Hepatocyte (in vitro differentiated cells): Measurements from ENCODE around the gene HYAL1. TPM values are rescaled to one million over a fixed set of nuclear protein-coding genes. Genes with fewer than 3 reads are reported as not detected.

ENCODE experiments used
- DNase-seq: peaks from one replicate; pipeline ENCODE4 v3.0.0-alpha.2; 2016; ENCODE audit warnings: low spot score
- H2AFZ ChIP-seq: fragments of 200-600 bp; sonication (generic); 2 replicates; pipeline ENCODE4 v1.6.0; 2016; ENCODE audit warnings: antibody characterized with exemption, mild to moderate bottlenecking
- H3K27ac ChIP-seq: fragments of 200-600 bp; sonication (generic); 2 replicates; pipeline ENCODE4 v1.5.1; 2016; ENCODE audit warnings: mild to moderate bottlenecking
- H3K27me3 ChIP-seq: fragments of 200-600 bp; sonication (generic); 2 replicates; pipeline ENCODE4 v1.6.1; 2016
- H3K36me3 ChIP-seq: fragments of 200-600 bp; sonication (generic); replicated peaks from 2 replicates; pipeline ENCODE4 v1.5.1; 2016; ENCODE audit warnings: low read depth; ENCODE audit not compliant: insufficient read depth
- H3K4me1 ChIP-seq: fragments of 200-600 bp; sonication (generic); 2 replicates; pipeline ENCODE4 v1.5.1; 2016; ENCODE audit warnings: mild to moderate bottlenecking, moderate library complexity; ENCODE audit not compliant: insufficient read depth
- H3K4me2 ChIP-seq: fragments of 200-600 bp; sonication (generic); 2 replicates; pipeline ENCODE4 v1.6.0; 2016
- H3K4me3 ChIP-seq: fragments of 200-600 bp; sonication (generic); 2 replicates; pipeline ENCODE4 v1.5.1; 2016; ENCODE audit warnings: mild to moderate bottlenecking
- H3K79me2 ChIP-seq: fragments of 200-600 bp; sonication (generic); 2 replicates; pipeline ENCODE4 v1.6.0; 2017; ENCODE audit warnings: mild to moderate bottlenecking
- H3K9me2 ChIP-seq: fragments of 200-600 bp; sonication (generic); replicated peaks from 2 replicates; pipeline ENCODE4 v1.6.0; 2017; ENCODE audit warnings: mild to moderate bottlenecking; ENCODE audit not compliant: insufficient read depth
- H3K9me3 ChIP-seq: fragments of 200-600 bp; sonication (generic); 2 replicates; pipeline ENCODE4 v1.5.1; 2016; ENCODE audit warnings: low read depth, mild to moderate bottlenecking
- H4K20me1 ChIP-seq: fragments of 200-600 bp; sonication (generic); 2 replicates; pipeline ENCODE4 v1.6.0; 2016; ENCODE audit warnings: mild to moderate bottlenecking; ENCODE audit not compliant: insufficient read depth, poor library complexity, severe bottlenecking
- CTCF ChIP-seq: fragments of 200-600 bp; sonication (generic); IDR thresholded peaks from 2 replicates; pipeline ENCODE4 v1.5.1; 2016; ENCODE audit warnings: antibody characterized with exemption, mild to moderate bottlenecking; ENCODE audit not compliant: poor library complexity
- EZH2 ChIP-seq: fragments of 200-600 bp; sonication (generic); IDR thresholded peaks from 2 replicates; pipeline ENCODE4 v1.6.1; 2016; ENCODE audit warnings: antibody characterized with exemption, mild to moderate bottlenecking, borderline replicate concordance
- EZH2phosphoT487 ChIP-seq: fragments of 200-600 bp; sonication (generic); IDR thresholded peaks from one replicate; pipeline ENCODE4 v1.6.1; 2018; ENCODE audit warnings: antibody characterized with exemption, mild to moderate bottlenecking, low read depth, moderate library complexity; ENCODE audit not compliant: unreplicated experiment, severe bottlenecking
- WGBS: methylation state at CpG from one replicate; pipeline ENCODE4 v1.1.6; 2016; ENCODE audit warnings: low lambda C conversion rate; ENCODE audit errors: missing lambda C conversion rate; 5-methylcytosine and 5-hydroxymethylcytosine counted together
- polyA plus RNA-seq: library from polyadenylated mRNA; unstranded; fragments of >200 nt; fragmentation: Nextera tagmentation; extraction: Ambion mirVana; gene quantifications from 2 replicates; pipeline ENCODE4 v1.2.1, GENCODE V29; 2016
- total RNA-seq: library from RNA; depleted of rRNA; stranded (reverse); fragments of >200 nt; gene quantifications from 2 replicates; pipeline ENCODE4 v1.2.3, GENCODE V29; 2014

HYAL1 gene
- total and polyA plus RNA-seq, 2 experiments from 2014 or later, result 11.8 to 22.3 TPM

DNA sequence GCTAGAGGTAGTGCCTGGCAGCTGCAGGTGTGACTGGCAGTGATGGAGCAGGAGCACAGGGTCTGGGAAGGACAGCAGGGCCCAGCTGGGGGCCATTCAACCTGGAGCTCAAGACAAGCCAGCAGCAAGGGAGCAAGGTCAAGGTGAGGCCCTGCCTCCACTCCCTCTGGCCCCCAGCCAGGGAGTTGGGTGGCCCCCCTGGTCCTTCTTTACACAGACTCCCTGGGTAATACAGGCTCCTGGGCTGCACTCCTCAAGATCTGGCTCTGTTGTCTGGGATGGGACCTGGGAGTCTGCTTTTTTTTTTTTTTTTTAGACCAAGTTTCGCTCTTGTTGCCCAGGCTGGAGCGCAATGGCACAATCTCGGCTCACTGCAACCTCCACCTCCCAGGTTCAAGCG lies 52.9 kb downstream of the HYAL1 start:
- no peak for TF ChIP-seq CTCF
- TF ChIP-seq EZH2phosphoT487, result no peak
- no peak for TF ChIP-seq EZH2
- Histone ChIP-seq H2AFZ (no peak overlapping the region), H3K4me2 (no peak overlapping the region), H3K79me2 (peaks cover 69% of the 10 kb centered on the region), H3K4me1 (peaks cover 22% of the 10 kb centered on the region), H3K9me3 (no peaks in the 10 kb centered on the region), H4K20me1 (peaks cover 49% of the 10 kb centered on the region), H3K27me3 (no peaks in the 10 kb centered on the region), H3K27ac (no peak overlapping the region), H3K36me3 (no peaks in the 10 kb centered on the region), H3K4me3 (no peak overlapping the region), H3K9me2 (no peaks in the 10 kb centered on the region)
- DNase-seq, result no peak
- WGBS, result 100% methylated on average over 4 of the region's 4 CpGs

Other genes with a start within 250 kb of the HYAL1 start
- gene RBM5, start 214.7 kb downstream of the HYAL1 start, total RNA-seq, result 147 and 150 TPM in 2 replicates
- 64.3 and 84.9 TPM in 2 replicates for gene RBM5, start 214.7 kb downstream of the HYAL1 start, polyA plus RNA-seq
- 11.8 and 15.5 TPM in 2 replicates for gene SEMA3F, start 148.2 kb downstream of the HYAL1 start, total RNA-seq
- gene SEMA3F, start 148.2 kb downstream of the HYAL1 start, polyA plus RNA-seq, result 13.9 and 16.8 TPM in 2 replicates
- not detected in 2 replicates for gene GNAT1, start 112.0 kb downstream of the HYAL1 start, total RNA-seq
- not detected in 2 replicates for gene GNAT1, start 112.0 kb downstream of the HYAL1 start, polyA plus RNA-seq
- 22.6 and 24.7 TPM in 2 replicates for gene SLC38A3, start 98.3 kb downstream of the HYAL1 start, total RNA-seq
- 37.9 and 56.6 TPM in 2 replicates for gene SLC38A3, start 98.3 kb downstream of the HYAL1 start, polyA plus RNA-seq
- gene GNAI2, start 67.4 kb downstream of the HYAL1 start, total RNA-seq, result 95.0 and 103 TPM in 2 replicates
- 219 and 233 TPM in 2 replicates for gene GNAI2, start 67.4 kb downstream of the HYAL1 start, polyA plus RNA-seq
- 60.2 and 67.7 TPM in 2 replicates for gene SEMA3B, start 34.4 kb downstream of the HYAL1 start, total RNA-seq
- 104 and 135 TPM in 2 replicates for gene SEMA3B, start 34.4 kb downstream of the HYAL1 start, polyA plus RNA-seq
- gene LSMEM2, start 24.5 kb downstream of the HYAL1 start, total RNA-seq, result 0.20 TPM in 1 of 2 replicates, not detected in the other
- 0.39 TPM in 1 of 2 replicates, not detected in the other for gene LSMEM2, start 24.5 kb downstream of the HYAL1 start, polyA plus RNA-seq
- 37.0 and 41.4 TPM in 2 replicates for gene IFRD2, start 11.1 kb downstream of the HYAL1 start, total RNA-seq
- gene IFRD2, start 11.1 kb downstream of the HYAL1 start, polyA plus RNA-seq, result 71.6 and 76.2 TPM in 2 replicates
- 3.7 and 9.0 TPM in 2 replicates for gene HYAL3, start 4.2 kb downstream of the HYAL1 start, total RNA-seq
- gene HYAL3, start 4.2 kb downstream of the HYAL1 start, polyA plus RNA-seq, result 5.6 and 7.0 TPM in 2 replicates
- gene NAA80, start 4.2 kb downstream of the HYAL1 start, total RNA-seq, result 6.7 and 7.1 TPM in 2 replicates
- 17.0 and 19.5 TPM in 2 replicates for gene NAA80, start 4.2 kb downstream of the HYAL1 start, polyA plus RNA-seq
- gene HYAL2, start 19.2 kb upstream of the HYAL1 start, total RNA-seq, result 79.0 and 125 TPM in 2 replicates
- gene HYAL2, start 19.2 kb upstream of the HYAL1 start, polyA plus RNA-seq, result 63.9 and 75.4 TPM in 2 replicates
- 30.0 and 33.1 TPM in 2 replicates for gene TUSC2, start 24.6 kb upstream of the HYAL1 start, total RNA-seq
- gene TUSC2, start 24.6 kb upstream of the HYAL1 start, polyA plus RNA-seq, result 45.6 and 59.0 TPM in 2 replicates
- 11.3 and 13.4 TPM in 2 replicates for gene RASSF1, start 37.3 kb upstream of the HYAL1 start, total RNA-seq
- 22.9 and 30.1 TPM in 2 replicates for gene RASSF1, start 37.3 kb upstream of the HYAL1 start, polyA plus RNA-seq
- 0.20 and 0.44 TPM in 2 replicates for gene ZMYND10, start 42.2 kb upstream of the HYAL1 start, total RNA-seq
- 0.18 and 0.77 TPM in 2 replicates for gene ZMYND10, start 42.2 kb upstream of the HYAL1 start, polyA plus RNA-seq
- 22.3 and 23.5 TPM in 2 replicates for gene NPRL2, start 47.2 kb upstream of the HYAL1 start, total RNA-seq
- gene NPRL2, start 47.2 kb upstream of the HYAL1 start, polyA plus RNA-seq, result 27.0 and 34.6 TPM in 2 replicates
- 31.0 and 37.3 TPM in 2 replicates for gene CYB561D2, start 47.3 kb upstream of the HYAL1 start, total RNA-seq
- 40.5 and 46.9 TPM in 2 replicates for gene CYB561D2, start 47.3 kb upstream of the HYAL1 start, polyA plus RNA-seq
- gene TMEM115, start 55.9 kb upstream of the HYAL1 start, total RNA-seq, result 49.3 and 63.0 TPM in 2 replicates
- gene TMEM115, start 55.9 kb upstream of the HYAL1 start, polyA plus RNA-seq, result 64.5 and 69.9 TPM in 2 replicates
- 0.87 and 1.2 TPM in 2 replicates for gene CACNA2D2, start 200.1 kb upstream of the HYAL1 start, total RNA-seq
- gene CACNA2D2, start 200.1 kb upstream of the HYAL1 start, polyA plus RNA-seq, result 1.4 and 1.5 TPM in 2 replicates